Lung (tissue), 12 donors: ENCODE results near the gene CPED1. TPM values are rescaled to one million over a fixed set of nuclear protein-coding genes. Genes with fewer than 3 reads are reported as not detected.

Experiments used
- ATAC-seq: fragments of 200-7000 bp; cut with Tn5 transposase; one replicate; pipeline ENCODE4 v1.9.1; 2020; ENCODE audit warnings: moderate number of reproducible peaks; ENCODE audit not compliant: insufficient read depth, low FRiP score
- DNase-seq, 3 donors: peaks; one replicate each; pipeline ENCODE4 v3.0.0-alpha.2; 2013 to 2017
- H3K27ac ChIP-seq, 2 donors: one replicate each; pipeline ENCODE4 v1.5.1; 2013; ENCODE audit warnings: mild to moderate bottlenecking in 2 of 2, moderate library complexity in 2 of 2, control low read depth in 1 of 2, inconsistent platforms in 1 of 2, low read depth in 1 of 2, low read length in 1 of 2
- H3K27me3 ChIP-seq, 3 donors: one replicate each; pipeline ENCODE4 v1.5.1; 2013; ENCODE audit warnings: low read length in 2 of 3; ENCODE audit not compliant: control insufficient read depth in 3 of 3, insufficient read depth in 3 of 3
- H3K36me3 ChIP-seq, 4 donors: one replicate each; pipeline ENCODE4 v1.5.1; 2013; ENCODE audit warnings: low read length in 4 of 4, mild to moderate bottlenecking in 1 of 4, moderate library complexity in 1 of 4; ENCODE audit not compliant: control insufficient read depth in 4 of 4, insufficient read depth in 4 of 4
- H3K4me1 ChIP-seq, 5 donors: one replicate each; pipeline ENCODE4 v1.5.1; 2013; ENCODE audit warnings: low read length in 5 of 5, mild to moderate bottlenecking in 2 of 5, moderate library complexity in 1 of 5; ENCODE audit not compliant: control insufficient read depth in 5 of 5, insufficient read depth in 5 of 5
- H3K4me3 ChIP-seq: one replicate; pipeline ENCODE4 v1.5.1; 2013; ENCODE audit warnings: mild to moderate bottlenecking, control low read depth, moderate library complexity
- H3K9ac ChIP-seq, 2 donors: one replicate each; pipeline ENCODE4 v1.5.1; 2013; ENCODE audit warnings: low read length in 2 of 2, control low read depth in 1 of 2; ENCODE audit not compliant: insufficient read depth in 1 of 2
- H3K9me3 ChIP-seq, 4 donors: one replicate each; pipeline ENCODE4 v1.5.1; 2013; ENCODE audit warnings: low read length in 3 of 4, mild to moderate bottlenecking in 1 of 4, moderate library complexity in 1 of 4; ENCODE audit not compliant: control insufficient read depth in 4 of 4, insufficient read depth in 3 of 4
- CTCF ChIP-seq: IDR thresholded peaks from 2 replicates; pipeline ENCODE4 v1.5.1; 2012; ENCODE audit warnings: mild to moderate bottlenecking; ENCODE audit errors: control extremely low read depth, extremely low read depth
- WGBS, 2 donors: extraction: QIAGEN DNeasy Blood & Tissue Kit; methylation state at CpG; one replicate each; pipeline ENCODE4 v1.1.7; 2013; 5-methylcytosine and 5-hydroxymethylcytosine counted together
- polyA plus RNA-seq, 2 donors: library from polyadenylated mRNA; stranded (reverse); fragments of 200-250 nt; gene quantifications; one replicate each; pipeline ENCODE4 v1.2.1, GENCODE V29; 2013
- total RNA-seq, 2 donors: library from RNA; depleted of rRNA in 1 of 2; stranded (reverse); fragments of >200 nt in 1 of 2; gene quantifications; one replicate each; pipeline ENCODE4 v1.2.1, GENCODE V29; 2014 to 2021
- donor health status: control.
- donor health status: control.
- donor health status: Bipolar disorder and iron deficiency.
- donor health status: healthy.
- donor health status: DM: yes; HTN: yes; CAD: no.

The CPED1 gene
- total and polyA plus RNA-seq, 4 donors = 1.8 to 32.3 (median 7.4) TPM

GRCh38 chr7:121043314-121044234, 55.1 kb downstream of the CPED1 start:
- 84 to 86% methylated on average over 4 of the region's 4 CpGs for WGBS, 2 donors
- Histone ChIP-seq H3K27me3 (no peaks in the 10 kb centered on the region), H3K27ac (no peak overlapping the region), H3K9me3 (no peaks in the 10 kb centered on the region), H3K9ac (no peak overlapping the region), H3K36me3 (no peaks in the 10 kb centered on the region), H3K4me3 (no peak overlapping the region), H3K4me1 (peaks cover 0 to 11% (median 4%) of the 10 kb centered on the region in 5 donors)
- peak in 2 of 3 donors; percentile 36 to 38 for DNase-seq
- ATAC-seq = no peak
- TF ChIP-seq CTCF = no peak

GRCh38 chr7:121045090-121045489, 56.6 kb downstream of the CPED1 start:
- Histone ChIP-seq H3K4me1 (peaks cover 0 to 11% (median 6%) of the 10 kb centered on the region in 5 donors), H3K9ac (no peak overlapping the region), H3K27me3 (no peaks in the 10 kb centered on the region), H3K27ac (peak overlapping the region in 1 of 2 donors; percentile 12), H3K36me3 (no peaks in the 10 kb centered on the region), H3K4me3 (no peak overlapping the region), H3K9me3 (no peaks in the 10 kb centered on the region)
- DNase-seq (no peak), ATAC-seq (no peak)
- 86 to 100% methylated on average over 1 of the region's 1 CpG for WGBS, 2 donors
- TF ChIP-seq CTCF = no peak

GRCh38 chr7:121046009-121046408, 57.5 kb downstream of the CPED1 start:
- Histone ChIP-seq H3K9ac (no peak overlapping the region), H3K36me3 (no peaks in the 10 kb centered on the region), H3K4me3 (no peak overlapping the region), H3K9me3 (no peaks in the 10 kb centered on the region), H3K27ac (no peak overlapping the region), H3K4me1 (peaks cover 0 to 11% (median 6%) of the 10 kb centered on the region in 5 donors), H3K27me3 (no peaks in the 10 kb centered on the region)
- 85 to 88% methylated on average over 4 of the region's 4 CpGs for WGBS, 2 donors
- DNase-seq (no peak), ATAC-seq (no peak)
- TF ChIP-seq CTCF = no peak
